Mucosa of stomach (tissue), 1 donor: ENCODE measurements around the gene PLD5.

ENCODE experiments used
- H3K27me3 ChIP-seq: one replicate; pipeline ENCODE4 v1.7.0; 2013; ENCODE audit warnings: mild to moderate bottlenecking, low read length; ENCODE audit not compliant: control insufficient read depth, insufficient read depth
- H3K36me3 ChIP-seq: one replicate; pipeline ENCODE4 v1.7.0; 2013; ENCODE audit warnings: low read length; ENCODE audit not compliant: control insufficient read depth, insufficient read depth
- H3K4me1 ChIP-seq: one replicate; pipeline ENCODE4 v1.7.0; 2013; ENCODE audit warnings: mild to moderate bottlenecking, low read length; ENCODE audit not compliant: control insufficient read depth, insufficient read depth
- H3K4me3 ChIP-seq: one replicate; pipeline ENCODE4 v1.7.0; 2013; ENCODE audit warnings: low read length
- H3K9ac ChIP-seq: one replicate; pipeline ENCODE4 v1.7.0; 2013; ENCODE audit warnings: mild to moderate bottlenecking, low read length, moderate library complexity
- H3K9me3 ChIP-seq: one replicate; pipeline ENCODE4 v1.7.0; 2013; ENCODE audit warnings: mild to moderate bottlenecking, low read length, moderate library complexity; ENCODE audit not compliant: control insufficient read depth
- donor health status: Pancreatic carcinoma.

The PLD5 gene

DNA sequence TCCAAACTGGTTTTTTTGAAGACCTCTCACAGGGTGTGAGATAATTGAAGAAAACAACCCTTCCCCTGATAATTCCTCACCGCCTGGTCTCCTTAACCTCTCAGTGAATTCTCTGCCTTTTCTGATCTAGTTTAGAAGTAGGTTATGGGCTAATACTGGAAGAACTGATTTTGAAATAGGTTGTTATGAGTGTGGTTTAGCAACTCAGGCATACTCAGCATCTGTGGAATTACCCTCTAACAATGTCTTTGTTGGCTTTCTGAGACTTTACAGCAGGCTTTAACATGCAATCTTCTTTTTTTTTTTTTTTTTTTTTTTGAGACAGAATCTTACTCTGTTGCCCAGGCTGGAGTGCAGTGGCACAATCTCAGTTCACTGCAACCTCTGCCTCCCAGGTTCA lies 10.3 kb upstream of the PLD5 start:
- Histone ChIP-seq H3K36me3 (no peaks in the 10 kb centered on the region), H3K9ac (no peak overlapping the region), H3K4me3 (no peak overlapping the region), H3K27me3 (no peaks in the 10 kb centered on the region), H3K4me1 (no peaks in the 10 kb centered on the region), H3K9me3 (no peaks in the 10 kb centered on the region)

DNA sequence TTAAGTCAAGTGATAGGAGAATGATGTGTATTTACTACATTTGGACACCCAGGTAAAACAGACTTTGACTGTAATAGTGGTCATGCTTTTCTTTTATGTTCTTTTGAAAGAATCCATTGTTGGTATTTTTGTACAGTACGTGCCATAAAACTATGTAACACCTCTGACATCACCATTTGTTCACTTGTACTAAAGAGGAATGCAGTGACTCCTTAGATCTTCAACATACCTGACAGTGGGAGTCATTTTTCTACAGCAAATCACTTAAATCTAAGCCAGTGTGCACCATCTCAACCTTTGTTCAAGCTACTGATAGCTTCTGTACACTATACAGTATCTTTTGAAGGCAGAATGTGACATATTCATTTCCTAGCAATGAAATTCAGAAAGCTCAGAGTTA lies 6.3 kb upstream of the PLD5 start:
- H3K9ac ChIP-seq, result no peak overlapping the region
- H3K9me3 ChIP-seq, result no peaks in the 10 kb centered on the region
- H3K27me3 ChIP-seq, result peaks cover 5% of the 10 kb centered on the region
- H3K36me3 ChIP-seq, result no peaks in the 10 kb centered on the region
- no peaks in the 10 kb centered on the region for H3K4me1 ChIP-seq
- no peak overlapping the region for H3K4me3 ChIP-seq

DNA sequence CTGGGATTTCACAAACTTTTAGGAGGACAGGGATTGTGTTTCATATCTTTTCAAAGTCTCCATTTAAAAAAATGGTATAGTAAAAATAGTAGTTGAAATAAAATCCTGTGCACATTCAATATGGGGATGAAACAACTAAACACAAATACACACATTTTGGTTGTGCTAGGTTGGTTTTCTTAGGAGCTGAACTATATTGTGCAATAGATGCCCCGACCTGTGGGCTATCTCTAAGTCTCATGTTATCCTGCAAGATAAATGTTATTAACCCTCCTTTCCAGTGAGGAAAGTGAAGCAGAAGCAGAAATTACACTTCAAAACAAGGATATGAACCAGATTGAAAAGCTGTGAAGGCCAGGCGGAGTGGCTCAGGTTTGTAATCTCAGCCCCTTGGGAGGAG lies 1.3 kb upstream of the PLD5 start:
- Histone ChIP-seq H3K4me3 (no peak overlapping the region), H3K9ac (no peak overlapping the region), H3K4me1 (peaks cover 4% of the 10 kb centered on the region), H3K27me3 (peaks cover 30% of the 10 kb centered on the region), H3K36me3 (no peaks in the 10 kb centered on the region), H3K9me3 (no peaks in the 10 kb centered on the region)

DNA sequence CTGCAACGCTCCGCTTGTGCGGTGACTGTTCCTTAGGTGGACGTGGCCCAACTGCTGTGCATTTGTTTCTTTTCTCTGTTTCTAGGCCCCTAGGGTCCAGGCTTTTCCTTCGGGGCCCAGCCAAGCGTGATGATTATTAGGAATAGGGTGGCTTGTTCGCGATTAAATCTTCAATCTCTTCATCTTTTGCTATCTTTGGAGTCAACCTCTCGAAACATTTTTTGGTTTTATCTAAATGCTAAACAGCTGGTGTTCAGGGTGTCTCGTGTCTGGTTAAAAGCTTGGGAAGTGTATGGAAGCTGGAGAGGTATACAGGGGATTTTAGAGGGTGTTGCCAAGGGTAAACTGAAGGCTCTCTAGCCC lies 844 bp upstream of the PLD5 start:
- Histone ChIP-seq H3K4me3 (no peak overlapping the region), H3K36me3 (no peaks in the 10 kb centered on the region), H3K9me3 (no peaks in the 10 kb centered on the region), H3K9ac (no peak overlapping the region), H3K4me1 (peaks cover 4% of the 10 kb centered on the region), H3K27me3 (peaks cover 30% of the 10 kb centered on the region)

DNA sequence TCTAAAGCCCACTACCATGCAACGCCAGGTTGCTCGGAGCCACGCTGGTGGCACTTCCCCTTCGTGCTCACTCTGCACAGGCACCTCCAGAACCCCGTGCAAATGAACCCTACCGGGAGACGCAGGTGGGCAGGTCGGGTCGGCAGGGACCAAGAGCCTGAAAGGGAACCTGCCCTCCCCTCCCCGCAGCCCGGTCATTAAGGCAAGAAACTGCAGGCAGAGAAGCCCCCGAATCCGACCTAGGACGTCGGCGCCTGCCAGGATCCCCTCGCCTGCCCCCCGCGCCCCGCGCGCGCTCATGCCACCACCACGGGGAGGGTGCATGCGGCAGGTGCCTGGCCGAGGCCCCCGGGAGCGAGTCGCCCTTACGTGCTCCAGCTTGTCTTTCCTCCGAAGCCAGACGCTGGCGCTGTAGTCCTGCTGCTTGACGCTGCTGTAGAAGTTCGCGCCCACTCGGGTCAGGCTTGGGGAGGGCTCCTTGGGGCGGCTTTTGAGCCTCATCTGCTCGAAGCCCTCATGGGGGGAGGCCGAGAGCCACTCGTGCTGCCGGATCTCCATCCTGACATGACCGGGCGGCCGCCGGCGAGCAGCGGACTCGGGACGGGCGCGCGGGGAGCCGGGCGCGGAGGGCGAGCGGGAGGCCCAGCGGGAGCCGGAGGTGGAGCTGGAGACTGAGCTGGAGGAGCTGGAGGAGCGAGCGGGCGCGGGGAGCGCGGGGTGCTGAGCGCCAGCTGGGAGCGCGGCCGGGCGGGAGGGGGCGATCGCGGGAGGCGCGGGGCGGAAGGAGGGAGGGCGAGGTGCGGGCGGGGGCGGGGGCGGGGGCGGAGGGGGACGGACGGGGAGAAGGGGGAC lies 552 bp downstream of the PLD5 start:
- no peak overlapping the region for H3K9ac ChIP-seq

DNA sequence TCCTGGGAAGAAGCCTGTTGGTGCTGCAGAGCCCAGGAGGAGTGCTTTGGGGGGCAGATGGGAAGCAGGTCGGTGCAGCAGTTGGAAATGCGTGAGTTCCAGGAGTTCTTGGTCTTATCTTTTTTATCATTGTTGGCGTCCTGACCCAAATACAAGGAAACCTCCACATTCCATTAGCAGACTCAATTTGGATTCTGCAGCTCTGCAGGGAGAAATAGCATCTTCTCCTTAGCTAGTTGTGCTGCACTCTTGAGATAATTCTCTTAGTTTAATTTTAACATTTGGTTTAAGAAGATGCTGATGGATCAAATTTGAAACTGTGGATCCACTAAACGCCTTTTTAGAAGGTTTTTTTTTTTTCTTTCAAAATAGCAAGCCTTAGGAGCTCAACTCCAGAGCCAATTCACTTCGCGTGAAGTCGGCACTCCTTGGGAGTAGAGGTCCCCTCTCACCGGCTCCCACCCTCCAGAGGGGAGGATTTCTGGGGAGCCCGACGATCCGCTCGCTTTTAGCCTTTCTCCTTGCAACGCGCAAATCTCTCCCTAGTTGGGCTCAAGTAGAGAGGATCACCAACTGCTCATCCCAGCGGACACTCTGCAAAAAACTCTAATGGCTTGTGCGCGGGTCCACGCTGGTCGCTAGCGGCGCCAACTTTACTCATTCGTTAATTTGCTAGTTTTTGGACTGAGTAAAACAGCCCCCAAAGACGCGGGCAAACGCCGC lies 1.3 kb downstream of the PLD5 start:
- H3K9ac ChIP-seq, result no peak overlapping the region
- no peak overlapping the region for H3K4me3 ChIP-seq
- peaks cover 30% of the 10 kb centered on the region for H3K27me3 ChIP-seq
- no peaks in the 10 kb centered on the region for H3K36me3 ChIP-seq
- no peaks in the 10 kb centered on the region for H3K9me3 ChIP-seq
- peaks cover 4% of the 10 kb centered on the region for H3K4me1 ChIP-seq

More for the DNA sequence above, 552 bp downstream of the PLD5 start:
- H3K4me3 ChIP-seq, result no peak overlapping the region
- H3K4me1 ChIP-seq, result peaks cover 4% of the 10 kb centered on the region
- H3K27me3 ChIP-seq, result peaks cover 30% of the 10 kb centered on the region
- no peaks in the 10 kb centered on the region for H3K9me3 ChIP-seq
- H3K36me3 ChIP-seq, result no peaks in the 10 kb centered on the region

DNA sequence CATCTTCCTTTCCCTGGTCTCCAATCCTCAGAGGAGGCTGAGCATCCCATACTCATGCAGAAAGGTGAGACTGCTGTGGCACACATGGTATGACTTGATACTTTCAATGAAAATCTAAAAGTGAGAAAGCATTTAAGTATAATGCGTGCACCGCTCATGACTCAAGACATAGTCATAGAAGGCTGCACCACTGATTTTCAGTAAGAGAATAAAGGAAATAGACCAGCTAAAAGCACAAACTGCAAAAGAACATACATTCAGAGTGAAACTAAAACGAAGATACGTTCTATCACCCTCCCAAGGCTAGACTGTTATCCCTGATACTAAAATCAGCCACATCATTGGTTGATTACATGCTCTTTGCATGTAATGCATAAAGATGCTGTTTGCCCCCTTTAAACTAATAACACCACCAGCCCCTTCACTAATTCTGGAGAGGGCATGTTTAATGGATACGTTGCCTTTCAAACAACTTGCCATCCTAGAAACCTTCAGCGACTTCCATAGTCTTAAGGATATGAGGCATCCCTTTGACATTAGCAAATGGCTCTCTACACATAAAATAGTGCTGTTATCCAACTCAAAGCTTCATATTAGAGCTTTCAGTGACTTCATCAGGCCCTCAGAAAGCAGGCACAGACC lies 2.1 kb downstream of the PLD5 start:
- no peak overlapping the region for H3K9ac ChIP-seq
- no peak overlapping the region for H3K4me3 ChIP-seq

DNA sequence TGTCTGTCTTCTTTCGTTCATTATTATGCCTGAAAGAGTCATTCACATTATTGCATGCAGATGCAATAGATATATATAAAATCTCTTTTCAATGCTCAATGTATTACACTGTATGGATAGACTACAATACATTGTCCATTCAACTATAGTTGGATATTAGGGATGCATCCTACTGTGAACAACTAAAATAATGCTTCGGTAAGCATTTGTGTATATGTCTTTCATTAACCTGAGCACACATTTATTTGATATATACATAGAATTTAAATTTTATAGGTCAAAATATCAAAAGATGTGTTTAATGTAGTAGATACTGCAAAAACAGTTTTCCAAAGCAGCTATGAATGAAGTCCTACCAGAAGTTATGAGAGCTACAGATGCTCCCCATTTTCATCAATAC lies 8.9 kb downstream of the PLD5 start:
- no peak overlapping the region for H3K4me3 ChIP-seq
- no peak overlapping the region for H3K9ac ChIP-seq
- H3K27me3 ChIP-seq, result no peaks in the 10 kb centered on the region
- no peaks in the 10 kb centered on the region for H3K4me1 ChIP-seq
- no peaks in the 10 kb centered on the region for H3K9me3 ChIP-seq
- no peaks in the 10 kb centered on the region for H3K36me3 ChIP-seq

More for the DNA sequence above, 2.1 kb downstream of the PLD5 start:
- no peaks in the 10 kb centered on the region for H3K9me3 ChIP-seq
- H3K27me3 ChIP-seq, result peaks cover 30% of the 10 kb centered on the region
- no peaks in the 10 kb centered on the region for H3K36me3 ChIP-seq
- peaks cover 4% of the 10 kb centered on the region for H3K4me1 ChIP-seq

DNA sequence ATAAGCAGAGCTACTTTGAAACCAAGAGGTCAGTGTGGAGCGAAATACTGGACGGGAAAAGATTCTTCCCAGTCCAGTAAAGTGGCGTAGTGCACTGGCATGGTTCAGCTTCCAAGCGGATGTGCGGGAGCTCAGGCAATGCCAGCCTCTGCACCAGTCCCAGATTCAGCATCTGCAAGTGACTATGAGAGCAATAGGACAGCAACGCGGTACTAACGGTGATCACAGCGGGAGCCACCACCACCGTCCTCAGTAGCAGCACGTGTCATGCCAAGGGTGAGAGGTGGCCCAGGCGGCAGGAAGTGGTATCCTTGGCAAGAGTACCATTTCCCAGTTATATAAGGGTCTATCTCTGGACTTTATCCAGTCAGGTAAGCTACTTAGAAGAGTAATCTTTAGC lies 17.8 kb downstream of the PLD5 start:
- H3K4me3 ChIP-seq, result no peak overlapping the region
- H3K9ac ChIP-seq, result no peak overlapping the region
- no peaks in the 10 kb centered on the region for H3K27me3 ChIP-seq
- H3K9me3 ChIP-seq, result no peaks in the 10 kb centered on the region
- H3K4me1 ChIP-seq, result no peaks in the 10 kb centered on the region
- H3K36me3 ChIP-seq, result no peaks in the 10 kb centered on the region

DNA sequence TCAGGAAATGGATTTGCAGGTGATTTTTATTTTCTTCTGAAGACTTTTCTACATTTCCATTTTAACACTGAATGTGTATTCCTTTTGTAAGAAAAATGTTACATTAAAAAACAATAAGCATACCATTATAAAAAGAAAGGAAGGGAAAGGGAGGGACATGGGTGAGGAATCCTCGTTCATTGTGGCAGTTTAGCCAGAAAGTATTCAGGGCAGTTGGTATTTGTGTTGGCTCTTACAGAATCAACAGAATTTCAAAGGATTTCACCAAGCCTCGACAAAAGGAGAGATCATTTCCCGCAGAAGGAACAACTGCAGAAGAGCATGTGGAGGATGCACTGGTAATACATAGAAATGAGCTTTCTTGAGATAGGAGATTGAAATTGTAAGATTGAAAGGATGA lies 35.0 kb downstream of the PLD5 start:
- Histone ChIP-seq H3K36me3 (no peaks in the 10 kb centered on the region), H3K9me3 (no peaks in the 10 kb centered on the region), H3K4me3 (no peak overlapping the region), H3K9ac (no peak overlapping the region), H3K4me1 (no peaks in the 10 kb centered on the region), H3K27me3 (no peaks in the 10 kb centered on the region)

DNA sequence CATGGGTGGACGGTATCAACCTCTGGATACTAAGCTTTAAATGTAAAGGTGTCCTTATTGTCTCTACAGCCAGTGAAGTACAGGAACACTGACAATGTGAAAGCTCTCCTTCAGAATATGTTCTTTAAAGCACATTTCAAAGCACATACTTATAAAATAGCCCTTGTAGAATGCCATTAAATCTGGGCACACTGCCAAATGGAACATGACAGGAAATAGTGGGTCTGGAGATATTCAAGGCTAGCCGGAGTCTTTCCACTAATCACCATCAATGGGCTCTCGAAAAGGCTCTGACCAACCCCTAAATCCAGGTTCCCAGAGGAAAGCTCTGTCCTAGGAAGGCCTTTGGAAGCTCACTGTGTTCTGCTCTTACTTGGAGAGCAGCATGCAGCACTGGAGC lies 46.6 kb downstream of the PLD5 start:
- no peaks in the 10 kb centered on the region for H3K27me3 ChIP-seq
- no peaks in the 10 kb centered on the region for H3K36me3 ChIP-seq
- no peak overlapping the region for H3K4me3 ChIP-seq
- no peaks in the 10 kb centered on the region for H3K9me3 ChIP-seq
- no peak overlapping the region for H3K9ac ChIP-seq
- H3K4me1 ChIP-seq, result no peaks in the 10 kb centered on the region

DNA sequence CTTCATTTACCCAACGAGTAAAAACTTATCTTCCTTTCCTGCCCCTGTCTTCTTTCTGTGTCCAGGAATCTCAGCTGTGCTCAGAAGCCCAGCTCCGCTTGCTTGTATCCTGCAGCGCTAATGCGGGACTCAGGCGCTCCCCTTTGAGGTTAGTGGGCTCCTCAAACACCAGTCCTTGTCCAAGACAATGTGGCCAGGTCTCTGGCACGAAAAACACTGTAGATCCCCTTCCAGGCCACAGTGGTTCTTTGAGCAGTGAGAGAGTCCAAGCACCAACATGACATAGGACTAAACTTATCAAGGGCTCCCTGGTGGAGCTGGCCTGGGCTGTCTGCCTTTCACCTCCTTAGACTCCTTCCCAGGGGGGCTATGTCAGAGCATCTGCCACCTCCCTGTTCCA lies 53.7 kb downstream of the PLD5 start:
- no peaks in the 10 kb centered on the region for H3K9me3 ChIP-seq
- H3K27me3 ChIP-seq, result no peaks in the 10 kb centered on the region
- H3K4me1 ChIP-seq, result no peaks in the 10 kb centered on the region
- H3K4me3 ChIP-seq, result no peak overlapping the region
- H3K9ac ChIP-seq, result no peak overlapping the region
- H3K36me3 ChIP-seq, result no peaks in the 10 kb centered on the region
